Activated CD4-positive, alpha-beta T cell treated with anti-CD3 and anti-CD28 coated beads, Interleukin-10, Interleukin-2, amounts not matched to agents 100 ng/mL and 50 ng/mL, durations not matched to agents 16 hours and 8 hours (primary cell): ENCODE data around the gene PPP1R7.

Source experiments
- DNase-seq: peaks from one replicate; pipeline ENCODE4 v3.0.0-alpha.2; 2020

Gene PPP1R7

DNA sequence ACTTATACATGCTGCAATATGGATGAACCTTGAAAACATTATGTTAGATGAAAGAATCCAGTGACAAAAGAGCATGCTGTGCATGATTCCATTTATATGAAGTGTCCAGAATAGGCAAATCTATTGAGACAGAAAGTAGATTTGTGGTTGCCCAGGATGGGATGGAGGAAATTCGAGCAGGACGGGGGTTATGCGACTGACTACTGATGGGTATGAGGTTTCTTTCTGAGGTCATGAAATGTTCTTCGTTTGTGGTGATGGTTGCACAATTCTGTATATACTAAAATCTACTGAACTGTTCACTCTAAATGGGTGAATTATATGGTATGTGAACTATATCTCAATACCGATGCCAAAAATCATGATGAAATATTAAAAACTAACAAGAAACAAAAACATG is 29.3 kb upstream of the PPP1R7 start:
- no peak for DNase-seq

DNA sequence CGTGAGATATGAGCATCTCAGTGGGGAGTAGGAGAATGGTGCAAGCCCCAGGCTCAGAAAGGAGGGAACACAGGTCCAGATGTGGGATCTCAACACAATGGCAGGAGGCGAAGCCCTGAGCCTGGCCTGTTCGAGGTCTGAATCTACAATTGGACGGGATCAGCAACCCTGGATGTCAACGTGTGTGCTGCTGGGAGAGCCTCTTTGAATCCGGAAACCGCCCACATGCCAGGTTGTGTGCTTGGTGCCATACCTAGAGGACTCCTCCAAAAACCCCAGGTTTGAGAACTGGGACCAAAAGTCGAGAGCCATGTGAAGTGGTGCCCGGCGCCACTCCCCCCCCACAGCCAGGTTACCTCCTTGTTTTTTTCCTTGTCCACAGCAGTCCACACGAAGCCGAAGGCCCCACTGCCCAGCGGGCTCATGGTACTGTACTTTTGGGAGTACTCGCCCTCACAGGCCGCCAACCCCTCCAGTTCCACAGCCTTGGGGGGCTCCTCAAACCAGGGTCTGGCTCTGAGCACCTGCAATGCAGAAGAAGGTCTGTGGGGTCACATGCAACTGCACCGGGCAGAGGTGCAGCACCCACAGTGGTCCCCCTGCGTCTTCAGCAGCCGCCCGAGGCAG is 27.8 kb upstream of the PPP1R7 start:
- no peak for DNase-seq

DNA sequence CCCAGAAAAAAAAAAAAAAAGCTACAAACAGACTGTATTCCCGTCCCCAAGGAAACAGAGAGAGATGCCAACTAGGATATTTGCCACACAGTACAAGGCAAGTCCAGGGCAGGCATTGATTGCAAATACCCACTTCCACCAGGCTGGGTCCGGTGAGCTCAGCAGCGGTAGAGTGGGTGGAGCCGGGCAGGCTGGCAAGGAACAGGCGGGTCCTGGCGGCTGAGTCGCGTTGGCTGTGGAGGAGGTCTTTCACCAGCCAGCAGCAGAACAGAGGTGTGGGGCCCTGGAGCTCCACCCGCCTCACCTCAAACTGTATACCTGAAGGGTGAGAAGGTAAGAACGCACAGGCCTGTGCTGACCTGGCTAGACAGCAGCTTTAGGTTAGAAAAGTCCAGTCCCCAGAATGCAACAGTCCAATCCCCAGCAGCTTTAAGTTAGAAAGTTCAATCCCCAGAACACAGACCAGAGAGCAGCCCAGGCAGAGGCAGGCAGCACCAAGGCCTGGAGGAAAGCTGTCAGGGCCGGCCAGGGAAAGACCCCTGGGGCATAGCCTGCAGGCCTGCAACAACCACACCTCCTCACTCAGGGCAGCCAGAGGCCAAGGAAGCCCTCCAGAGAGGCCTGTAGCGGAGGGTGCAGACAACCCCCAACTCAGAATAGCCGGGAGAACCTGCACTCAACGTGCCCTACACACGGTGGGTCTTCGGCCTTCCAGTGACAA is 26.3 kb upstream of the PPP1R7 start:
- peak; percentile 44 for DNase-seq

DNA sequence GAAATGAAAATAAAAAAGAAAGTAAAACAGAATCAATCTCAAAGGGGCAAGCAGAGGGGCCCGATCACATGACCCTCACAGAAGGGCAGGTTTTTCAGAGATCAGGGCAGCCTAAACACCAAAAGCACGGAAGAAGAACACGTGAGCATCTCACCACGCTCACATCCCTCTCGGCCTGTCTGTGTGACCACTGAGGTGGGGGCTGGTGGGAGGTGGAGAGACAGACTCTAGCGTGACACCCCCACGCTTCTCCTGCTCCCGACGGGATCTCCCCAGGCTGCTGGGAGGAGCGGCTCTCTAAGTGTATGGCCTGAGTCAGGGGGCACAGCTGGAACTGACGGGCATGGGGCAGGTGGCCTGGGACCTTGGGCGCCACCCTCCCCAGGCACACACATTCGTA is 24.6 kb upstream of the PPP1R7 start:
- DNase-seq, result no peak

DNA sequence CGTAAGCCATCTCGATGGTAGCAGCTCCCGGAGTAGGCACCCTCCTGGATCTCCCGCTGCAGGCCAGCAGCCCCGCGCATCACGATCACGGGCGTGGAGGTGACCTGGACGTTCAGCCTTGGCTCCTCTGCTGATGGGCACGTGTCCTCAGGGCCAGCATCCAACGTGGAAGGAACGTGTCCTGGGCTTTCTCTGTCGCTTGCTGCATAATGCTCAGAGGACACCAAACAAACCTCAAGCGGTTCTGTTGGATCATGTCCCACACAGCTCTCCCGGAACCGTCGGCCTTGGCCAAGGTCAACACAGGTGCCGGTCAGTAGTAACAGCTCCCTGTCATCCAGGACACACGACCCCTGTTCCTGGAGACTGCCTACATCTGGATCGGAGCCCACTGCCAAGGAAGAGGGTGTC is 24.1 kb upstream of the PPP1R7 start:
- no peak for DNase-seq

DNA sequence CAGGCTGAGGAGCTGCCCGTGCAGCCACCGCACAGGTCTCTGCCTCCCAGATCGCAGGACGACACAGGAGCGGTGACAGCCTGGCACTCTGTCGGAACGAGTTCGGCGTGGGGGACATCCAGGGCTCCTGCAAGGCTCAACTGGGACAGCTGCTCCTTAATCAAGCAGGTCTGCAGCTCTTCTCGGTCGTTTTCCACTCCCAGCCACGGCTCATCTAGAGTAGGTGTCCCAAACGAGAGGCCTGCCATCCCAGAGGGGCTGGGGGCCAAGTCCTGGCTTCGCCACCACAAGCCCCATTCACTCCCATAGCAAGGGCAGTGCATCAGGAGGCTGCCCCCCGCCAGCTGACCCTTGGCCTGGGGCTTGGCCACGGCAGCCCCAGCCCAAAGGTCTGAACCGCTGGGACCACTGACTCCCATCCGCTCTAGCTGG is 23.5 kb upstream of the PPP1R7 start:
- no peak for DNase-seq

DNA sequence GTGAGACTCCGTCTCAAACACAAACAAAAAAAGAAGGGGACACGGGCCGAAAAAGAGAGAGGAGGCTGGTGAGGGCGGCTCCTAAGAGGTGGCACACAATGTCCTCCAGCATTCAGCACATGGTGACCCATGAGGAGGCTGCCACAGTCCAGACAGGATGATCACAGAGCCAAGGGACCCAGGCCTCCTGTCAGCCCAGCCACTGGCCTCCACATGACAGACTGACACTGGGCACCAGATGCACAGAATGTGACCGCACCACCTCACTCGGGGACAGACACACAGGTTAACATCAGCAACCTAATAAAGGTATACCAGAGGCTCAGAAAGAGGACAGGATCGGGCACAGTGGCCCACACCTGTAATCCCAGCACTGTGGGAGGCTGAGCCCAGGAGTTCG is 22.0 kb upstream of the PPP1R7 start:
- no peak for DNase-seq

DNA sequence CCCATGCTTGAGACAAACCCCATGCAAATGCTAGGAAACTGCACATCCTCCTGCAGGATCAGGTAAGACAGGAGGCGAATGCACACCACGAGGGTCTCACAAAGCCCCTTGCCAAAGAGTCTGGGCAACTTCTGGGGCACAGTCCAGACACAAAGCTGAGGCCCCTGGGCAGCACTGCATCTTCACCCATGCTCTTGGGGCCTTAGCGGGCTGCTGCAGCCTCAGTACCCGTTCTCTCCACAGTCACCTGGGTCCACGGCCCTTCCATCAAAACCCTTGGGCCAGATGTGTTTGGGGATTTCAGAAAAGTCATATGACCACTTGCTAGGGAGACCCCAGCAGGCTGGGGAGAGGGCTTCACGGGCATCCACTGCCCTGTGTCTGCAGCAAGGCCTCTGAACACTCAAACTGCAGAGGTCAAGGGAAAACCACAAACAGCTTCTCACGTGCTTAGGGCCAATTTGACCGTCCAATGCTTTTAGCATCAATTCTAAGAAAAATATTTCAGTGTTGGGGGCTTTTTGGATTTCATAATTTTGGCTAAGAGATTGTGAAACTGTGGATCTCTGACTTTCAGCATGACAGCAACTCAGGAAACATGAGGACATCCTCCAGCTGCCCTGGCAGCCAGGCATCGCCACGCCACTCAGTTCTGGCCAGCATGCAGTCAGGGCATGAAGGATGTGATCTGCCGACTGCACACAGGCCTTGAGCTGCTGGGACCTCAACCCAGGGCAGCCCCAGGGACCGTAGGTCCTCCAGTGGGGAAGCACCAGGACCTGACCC is 21.0 kb upstream of the PPP1R7 start:
- DNase-seq, result no peak

DNA sequence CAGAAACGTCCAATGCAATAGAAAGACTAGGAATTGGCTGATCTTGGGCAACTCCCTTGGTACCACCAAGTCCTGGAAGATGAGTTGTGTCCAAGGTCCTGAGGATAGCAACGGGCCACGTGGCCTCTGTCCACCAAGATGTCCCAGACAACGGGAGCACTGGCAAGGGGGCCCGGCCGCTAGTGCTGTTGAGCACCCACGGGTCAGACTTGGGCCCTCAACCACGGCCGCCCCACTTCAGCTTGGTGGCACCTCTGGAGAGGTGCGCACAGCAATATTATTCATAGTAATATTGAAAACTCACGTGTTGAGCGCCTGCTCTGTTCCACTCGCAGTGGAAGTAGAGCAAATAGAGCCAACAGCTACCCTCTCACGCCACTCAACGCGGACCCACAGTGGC is 20.0 kb upstream of the PPP1R7 start:
- DNase-seq, result no peak

DNA sequence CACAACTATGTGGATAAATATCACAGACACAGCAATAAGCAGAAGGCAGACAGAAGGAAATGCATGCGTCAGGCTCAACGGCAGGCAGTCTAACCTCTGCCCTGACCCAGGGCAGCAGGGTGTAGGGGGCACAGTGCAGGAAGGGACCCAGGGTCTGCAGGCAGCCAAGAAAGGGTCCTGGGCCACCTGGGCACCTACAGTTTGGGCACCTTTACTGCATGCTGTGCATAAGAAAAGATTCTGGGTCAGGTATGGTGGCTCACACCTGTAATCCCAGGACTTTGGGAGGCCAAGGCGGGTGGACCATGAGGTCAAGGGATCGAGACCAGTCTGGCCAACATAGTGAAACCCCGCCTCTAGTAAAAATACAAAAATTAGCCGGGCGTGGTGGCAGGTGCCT is 18.7 kb upstream of the PPP1R7 start:
- DNase-seq, result no peak

DNA sequence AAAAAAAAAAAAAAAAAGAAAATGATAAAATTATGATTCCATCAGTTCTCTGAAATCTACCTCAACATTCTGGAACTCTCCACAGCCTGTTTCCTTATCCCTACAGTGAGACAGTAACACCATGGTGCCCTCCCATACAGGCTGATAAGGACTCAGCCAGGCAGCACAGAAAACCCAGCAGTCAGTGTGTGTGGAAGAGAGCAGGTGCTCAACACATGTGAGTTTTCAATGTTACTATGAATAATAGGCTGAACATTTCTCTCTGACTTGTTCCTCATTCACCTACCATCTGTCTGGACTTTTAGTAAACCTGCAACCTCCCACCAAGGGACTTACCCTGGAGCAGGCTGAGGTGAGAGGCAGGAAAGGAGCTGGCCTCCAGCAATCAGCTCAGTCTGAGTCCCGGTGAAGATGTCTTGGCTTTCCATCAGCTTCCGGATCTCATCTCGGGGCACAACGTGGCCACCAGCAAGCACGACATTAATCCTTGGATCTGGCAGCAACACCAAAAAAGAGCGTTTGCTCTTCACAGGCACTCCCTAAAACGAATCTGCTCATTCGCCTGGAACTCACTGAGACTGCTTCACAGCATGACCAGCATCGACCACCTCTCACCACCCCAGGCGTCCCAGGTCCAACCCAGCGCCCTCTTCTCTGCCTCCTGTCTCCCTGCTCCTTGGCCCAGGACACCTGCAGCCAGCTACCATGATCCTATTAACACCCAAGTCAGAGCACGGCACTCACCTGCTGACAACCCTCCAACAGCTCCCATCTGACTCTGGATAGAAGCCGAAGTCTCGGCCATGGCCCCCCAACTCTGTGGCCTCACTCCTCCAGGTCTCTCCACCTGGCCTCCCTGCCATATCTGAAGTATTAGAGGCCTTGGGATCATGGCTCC is 17.5 kb upstream of the PPP1R7 start:
- DNase-seq, result no peak

DNA sequence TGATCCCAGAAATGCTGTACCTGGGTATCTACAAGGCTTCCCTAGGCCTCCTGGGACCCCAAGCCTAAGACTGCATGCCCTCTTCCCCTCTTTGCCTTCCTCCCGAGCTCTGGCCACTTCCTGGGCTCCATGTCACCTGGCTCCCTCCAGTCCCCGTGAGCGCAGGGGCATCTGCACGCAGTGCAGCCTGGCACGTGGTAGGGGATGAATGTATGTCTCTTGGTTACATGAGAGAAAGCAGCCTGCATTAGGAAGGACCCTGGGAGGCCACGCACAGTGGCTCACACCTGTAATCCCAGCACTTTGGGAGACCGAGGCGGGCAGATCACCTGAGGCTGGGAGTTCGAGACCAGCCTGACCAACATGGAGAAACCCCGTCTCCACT is 16.8 kb upstream of the PPP1R7 start:
- DNase-seq, result no peak

DNA sequence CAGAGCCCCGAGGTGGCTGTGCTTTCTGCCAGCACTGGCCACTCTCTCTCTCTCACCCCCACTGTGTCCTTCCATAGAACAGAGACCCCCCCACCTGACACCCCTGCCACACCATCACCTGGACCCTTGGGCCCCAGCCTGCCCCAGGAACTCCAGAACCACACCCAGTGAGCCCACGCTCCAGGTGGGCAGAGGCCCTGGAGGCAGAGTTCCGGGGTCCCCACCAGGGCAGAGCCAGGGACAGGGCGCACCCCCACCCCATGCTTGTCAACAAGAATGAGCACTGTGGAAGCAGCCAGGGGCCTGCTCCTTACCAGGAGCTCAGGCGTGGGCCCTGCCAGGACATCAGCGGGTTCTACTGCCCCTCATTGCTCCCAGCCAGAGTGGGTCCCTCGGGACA is 15.6 kb upstream of the PPP1R7 start:
- no peak for DNase-seq

DNA sequence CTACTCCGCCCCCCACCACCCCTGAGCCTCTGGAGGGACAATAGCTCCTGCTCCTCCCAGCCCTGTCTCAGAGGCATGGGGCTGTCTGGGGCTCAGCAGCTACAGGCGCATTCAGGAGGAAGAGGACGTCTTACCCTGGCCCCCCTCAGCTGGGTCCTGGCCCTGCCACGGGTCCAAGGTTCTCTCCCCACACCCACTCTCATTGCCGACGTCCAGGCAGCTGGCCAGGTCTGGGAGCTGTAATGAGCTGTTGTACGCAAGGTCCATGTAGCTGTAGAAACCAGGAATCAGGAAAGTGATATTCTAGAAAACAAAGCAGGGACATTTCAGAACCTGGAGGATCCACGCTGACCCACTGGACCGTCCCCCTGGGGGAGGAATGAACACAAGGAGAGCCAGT is 14.5 kb upstream of the PPP1R7 start:
- DNase-seq, result no peak

DNA sequence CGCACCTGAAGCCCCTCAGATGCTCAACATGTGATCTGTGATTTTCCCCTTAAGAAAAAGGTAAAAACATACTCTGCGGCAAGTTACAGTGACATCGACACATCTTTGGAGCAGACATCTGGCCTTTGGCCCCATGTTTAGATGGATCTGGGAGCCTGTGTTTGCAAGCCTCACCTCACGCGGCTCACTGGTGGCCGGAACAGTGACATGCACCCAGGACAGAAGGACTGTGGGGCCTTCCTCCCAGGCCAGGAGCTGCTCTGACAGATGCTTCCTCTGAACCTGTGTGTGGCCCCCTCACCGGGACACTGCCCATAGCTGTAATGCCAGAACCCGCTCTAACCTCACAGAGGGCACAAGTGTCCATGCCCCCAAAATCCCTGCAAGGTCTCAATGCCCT is 14.1 kb upstream of the PPP1R7 start:
- no peak for DNase-seq

DNA sequence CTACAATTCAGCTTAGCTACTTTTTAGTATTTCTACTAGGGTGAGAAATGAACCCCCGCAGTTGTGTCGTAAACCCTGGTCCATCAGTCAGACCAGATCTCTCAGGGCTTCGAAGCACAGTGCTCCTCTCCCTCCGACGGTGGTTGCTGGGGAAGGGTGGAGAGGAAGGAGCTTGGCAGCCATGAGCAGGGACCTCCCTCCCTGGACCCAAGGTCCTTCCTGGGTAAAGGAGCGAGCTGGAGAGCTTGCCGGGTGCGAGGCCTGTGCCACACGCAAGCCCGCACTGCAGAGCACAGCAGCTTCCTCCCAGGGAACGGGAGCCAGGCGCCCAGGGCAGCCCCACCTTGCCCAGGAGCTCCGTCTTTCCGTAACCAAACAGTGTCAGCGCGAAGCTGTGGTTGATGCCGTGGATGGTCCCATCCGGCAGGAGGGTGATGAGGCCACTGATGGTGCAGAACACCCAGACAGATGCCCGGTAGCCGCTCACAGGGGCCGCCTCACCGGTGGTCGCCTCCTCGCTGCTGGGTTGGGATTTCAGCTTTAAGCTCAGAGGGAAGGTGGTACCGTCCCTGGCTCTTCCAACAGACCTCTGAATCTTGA is 13.5 kb upstream of the PPP1R7 start:
- DNase-seq, result no peak

DNA sequence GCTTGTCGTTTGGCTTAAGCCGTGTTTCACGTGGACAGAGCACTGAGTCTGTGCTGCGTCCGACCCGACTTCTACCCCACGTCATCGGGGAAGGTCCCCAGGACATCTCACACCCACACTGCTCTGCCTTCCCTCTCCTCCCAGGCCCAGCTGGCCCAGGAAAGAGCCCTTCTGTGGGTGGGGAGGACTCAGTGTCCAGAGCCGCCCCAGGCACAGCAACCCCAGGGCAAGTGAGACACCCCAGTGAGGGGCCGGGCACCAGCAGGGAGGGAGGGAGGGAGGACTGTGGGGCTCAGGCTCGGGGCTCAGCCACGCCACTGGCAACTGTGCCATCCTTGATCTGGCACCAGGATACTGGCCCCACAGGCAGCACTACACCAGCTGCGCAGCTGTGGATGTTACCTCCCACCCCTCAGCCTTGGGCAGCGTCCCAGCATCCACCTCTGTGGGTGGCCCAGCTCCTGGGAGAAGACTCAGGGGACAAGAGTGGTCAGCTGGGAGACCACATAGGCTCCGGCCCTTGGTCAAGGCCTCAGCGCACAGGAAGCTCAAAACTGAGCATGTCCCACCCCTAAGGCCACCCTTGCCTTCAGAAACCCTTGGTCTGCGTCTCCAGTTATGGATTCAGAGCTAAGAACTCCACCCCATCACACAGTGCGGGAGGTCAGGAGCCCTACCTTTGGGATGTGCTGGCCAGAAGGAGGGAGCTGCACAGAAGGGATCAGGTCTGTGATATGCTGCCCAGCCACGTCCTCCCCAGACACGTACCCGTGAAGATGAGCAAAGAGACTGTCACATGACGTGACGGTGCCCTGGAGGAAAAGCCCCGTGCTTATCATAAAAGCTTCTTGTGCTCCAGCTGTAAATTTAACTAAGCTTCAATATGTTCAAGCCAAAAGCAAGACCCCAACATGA is 12.7 kb upstream of the PPP1R7 start:
- DNase-seq, result no peak

DNA sequence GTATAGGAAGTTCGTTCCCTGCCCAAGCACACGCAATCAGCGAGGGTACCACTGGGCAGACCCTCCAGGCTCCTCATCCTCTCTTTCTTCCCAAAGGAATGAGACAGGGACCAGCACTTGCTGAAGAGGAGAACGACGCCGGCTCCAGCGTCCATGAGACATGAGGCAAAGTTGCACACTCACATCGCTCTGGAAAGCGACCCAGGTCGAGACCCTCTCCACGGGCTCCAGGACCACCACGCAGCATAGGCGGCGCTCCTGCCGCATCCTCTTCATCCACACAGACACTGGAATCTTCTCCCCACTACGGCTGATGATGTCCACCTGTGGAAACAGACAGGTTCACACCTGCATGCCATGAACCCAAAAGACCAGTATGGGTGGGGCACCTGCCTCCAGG is 11.8 kb upstream of the PPP1R7 start:
- DNase-seq, result no peak

DNA sequence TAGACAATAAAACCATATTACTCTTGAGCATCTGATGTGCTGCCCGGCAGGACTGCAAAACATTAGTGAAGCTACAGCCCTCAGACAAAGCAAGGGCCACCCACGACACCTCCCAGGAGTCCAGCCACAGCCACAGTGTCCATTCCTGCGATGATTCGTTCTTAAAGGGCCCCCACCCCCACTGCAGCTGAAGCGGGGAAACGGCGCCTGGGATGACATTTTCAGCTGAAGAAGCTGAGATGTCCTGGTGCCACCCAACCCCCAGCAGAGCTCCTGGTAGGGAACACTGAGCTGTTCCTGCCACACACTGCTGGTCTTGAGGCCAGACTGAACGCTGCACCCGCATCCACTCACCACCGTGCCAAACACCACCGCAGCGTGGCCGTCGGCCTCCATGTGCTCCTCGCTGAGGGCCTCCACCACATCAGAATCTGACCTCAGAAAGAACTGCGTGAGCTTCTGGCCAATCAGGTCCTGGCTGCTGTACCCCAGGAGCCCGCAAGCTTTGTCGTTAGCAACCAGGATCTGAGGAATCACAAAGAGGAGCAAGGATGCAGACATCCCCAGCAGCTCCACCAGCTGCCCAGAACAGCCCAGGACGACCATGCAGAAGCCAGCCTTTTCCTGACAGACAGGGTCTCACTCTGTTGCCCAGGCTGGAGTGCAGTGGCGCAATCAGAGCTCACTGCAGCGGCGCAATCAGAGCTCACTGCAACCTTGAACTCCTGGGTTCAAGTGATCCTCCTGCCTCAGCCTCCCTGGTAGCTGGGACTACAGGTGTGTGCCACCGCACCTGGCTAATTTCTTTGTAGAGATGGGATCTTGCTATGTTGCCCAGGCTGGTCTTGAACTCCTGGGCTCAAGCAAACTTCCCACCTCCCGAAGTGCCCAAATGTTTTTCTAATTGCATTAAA is 10.5 kb upstream of the PPP1R7 start:
- no peak for DNase-seq

DNA sequence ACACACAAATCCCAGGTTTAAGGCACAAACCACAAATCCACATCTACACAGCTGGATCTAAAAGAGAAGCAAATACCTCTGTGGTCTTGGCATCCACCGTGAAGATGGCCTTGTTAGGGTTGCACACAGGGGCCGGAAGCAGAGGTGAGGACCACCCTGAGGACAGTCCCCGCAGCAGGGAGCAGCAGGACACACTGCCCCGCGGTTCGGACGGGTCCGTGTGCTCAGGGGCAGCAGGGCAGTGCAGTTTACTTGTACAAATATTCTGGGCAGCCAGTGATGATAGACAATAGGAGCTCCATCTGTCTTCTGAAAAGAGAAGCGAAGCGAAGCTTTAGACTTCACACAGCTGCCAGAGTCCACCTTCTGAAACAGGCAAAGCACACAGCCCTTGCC is 9.8 kb upstream of the PPP1R7 start:
- DNase-seq, result no peak
